NCI-H748 (cell line): ENCODE data around the gene HYAL3.
A peak's percentile ranks its signal among the peaks of the same experiment; 100 is the strongest.

ENCODE experiments used
- DNase-seq: peaks from one replicate; lab custom pipeline; 2025; ENCODE audit not compliant: unreplicated experiment; lab: John Stamatoyannopoulos, UW

Gene HYAL3

GRCh38 chr3:50331364-50331907, 32.2 kb upstream of the HYAL3 start:
- DNase-seq, result no peak

GRCh38 chr3:50330330-50330729, 31.1 kb upstream of the HYAL3 start:
- no peak for DNase-seq

- DNase-seq, result peak; percentile 96
Observed at GRCh38 chr3:50327943-50328691, 28.9 kb upstream of the HYAL3 start, which contains the start of gene TUSC2. TSS of gene TUSC2 (minus strand) at chr3:50328223. CDS start at chr3:50328099, 124 bp downstream.

GRCh38 chr3:50327129-50327528, 27.9 kb upstream of the HYAL3 start:
- no peak for DNase-seq

GRCh38 chr3:50326182-50326541, 27.0 kb upstream of the HYAL3 start:
- no peak for DNase-seq

GRCh38 chr3:50325497-50326181, 26.4 kb upstream of the HYAL3 start:
- DNase-seq, result no peak

- no peak for DNase-seq
Observed at GRCh38 chr3:50325113-50325480, 25.9 kb upstream of the HYAL3 start.

- DNase-seq, result peak; percentile 67
Observed at GRCh38 chr3:50324351-50325112, 25.3 kb upstream of the HYAL3 start.

GRCh38 chr3:50323614-50324199, 24.5 kb upstream of the HYAL3 start:
- no peak for DNase-seq

- DNase-seq, result no peak
Observed at GRCh38 chr3:50323092-50323600, 23.9 kb upstream of the HYAL3 start.

GRCh38 chr3:50322386-50323091, 23.3 kb upstream of the HYAL3 start, which contains the start of gene HYAL2:
TSS of gene HYAL2 (minus strand) at chr3:50322745. CDS start at chr3:50320489, 2,256 bp downstream.
- DNase-seq, result no peak

- DNase-seq, result no peak
Observed at GRCh38 chr3:50322115-50322385, 22.8 kb upstream of the HYAL3 start.

- DNase-seq, result peak; percentile 86
Observed at GRCh38 chr3:50321336-50322114, 22.3 kb upstream of the HYAL3 start.

- DNase-seq, result peak; percentile 76
Observed at GRCh38 chr3:50320853-50321335, 21.7 kb upstream of the HYAL3 start.

GRCh38 chr3:50319894-50320625, 20.9 kb upstream of the HYAL3 start:
- no peak for DNase-seq

- no peak for DNase-seq
Observed at GRCh38 chr3:50319181-50319893, 20.1 kb upstream of the HYAL3 start.

GRCh38 chr3:50318615-50319014, 19.4 kb upstream of the HYAL3 start:
- no peak for DNase-seq

GRCh38 chr3:50318163-50318562, 19.0 kb upstream of the HYAL3 start:
- no peak for DNase-seq
